ENCODE results near the gene PPFIA1. TPM values are rescaled to one million over a fixed set of nuclear protein-coding genes. Genes with fewer than 3 reads are reported as not detected.

The PPFIA1 gene
- total and polyA plus RNA-seq, 2 of the 8 experiments (the other 6 are each of a cell fraction or from before 2014, with no cell fraction given), result 44.3 to 73.5 TPM

DNA sequence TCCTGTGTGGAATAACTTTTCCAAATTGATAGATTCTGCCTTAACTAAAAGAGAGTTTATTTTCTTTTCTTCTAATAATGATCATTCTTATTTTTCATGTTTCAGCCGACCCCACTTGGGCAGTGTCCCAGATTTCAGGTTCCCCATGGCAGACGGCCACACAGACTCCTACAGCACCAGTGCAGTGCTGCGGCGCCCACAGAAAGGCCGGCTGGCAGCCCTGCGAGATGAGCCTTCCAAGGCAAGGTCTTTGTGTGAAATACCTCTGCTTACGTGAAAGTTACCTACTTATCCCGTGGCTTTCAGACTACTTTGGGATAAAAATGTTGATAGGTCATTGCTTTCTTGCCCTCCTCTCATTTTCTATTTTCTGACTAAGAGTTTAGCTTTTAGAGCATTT, 68.6 kb downstream of the PPFIA1 start:
- Histone ChIP-seq H3K4me3 (ENCODE audit: extremely low read depth in 1 of 4, insufficient read depth in 2 of 4, low read depth in 3 of 4, low read length in 4 of 4) (no peak overlapping the region), H4K91ac (replicated peaks; ENCODE audit: insufficient read length, low read length) (no peak overlapping the region), H2BK20ac (ENCODE audit: low read length) (no peak overlapping the region), H3K9ac (replicated peaks in 1 of 4; ENCODE audit: extremely low read depth in 1 of 4, low read depth in 3 of 4, low read length in 3 of 4) (no peak overlapping the region), H3K27ac (ENCODE audit: low read depth, low read length) (no peak overlapping the region), H3K9me3 (ENCODE audit: insufficient read depth in 2 of 2, low read depth in 1 of 2, low read length in 1 of 2) (no peaks in the 10 kb centered on the region), H3K23ac (ENCODE audit: insufficient read length) (no peak overlapping the region), H2BK15ac (ENCODE audit: low read length) (no peak overlapping the region), H3K14ac (ENCODE audit: insufficient read length) (no peak overlapping the region), H2AFZ (ENCODE audit: low read length) (no peak overlapping the region), H3K4ac (replicated peaks; ENCODE audit: insufficient read length, low read depth, low read length) (no peak overlapping the region), H3K23me2 (ENCODE audit: low read depth, low read length) (no peaks in the 10 kb centered on the region), H2BK120ac (replicated peaks; ENCODE audit: low read depth, low read length) (no peak overlapping the region), H4K5ac (ENCODE audit: insufficient read length, low read depth, low read length) (no peak overlapping the region), H3K79me2 (ENCODE audit: control insufficient read depth in 1 of 2, insufficient read depth in 2 of 2, low read length in 2 of 2) (no peaks in the 10 kb centered on the region), H2BK5ac (ENCODE audit: low read depth, low read length) (no peak overlapping the region), H3K79me1 (ENCODE audit: low read depth, low read length) (no peaks in the 10 kb centered on the region), H2AK5ac (ENCODE audit: low read depth, low read length) (no peak overlapping the region), H3K4me2 (ENCODE audit: insufficient read depth in 1 of 2, low read depth in 2 of 2, low read length in 2 of 2) (no peak overlapping the region), H2BK12ac (ENCODE audit: low read depth, low read length) (no peak overlapping the region), H3K56ac (replicated peaks; ENCODE audit: insufficient read length, low read depth, low read length) (no peak overlapping the region), H3K4me1 (replicated peaks in 1 of 4; ENCODE audit: control insufficient read depth in 3 of 4, insufficient read depth in 4 of 4, low read length in 3 of 4) (no peaks in the 10 kb centered on the region), H3K36me3 (ENCODE audit: control insufficient read depth in 2 of 4, insufficient read depth in 4 of 4, low read length in 3 of 4) (peaks cover 29 to 76% (median 70%) of the 10 kb centered on the region in 4 experiments), H3K27me3 (replicated peaks in 1 of 4; ENCODE audit: control insufficient read depth in 3 of 4, extremely low read depth in 1 of 4, insufficient read depth in 3 of 4, low read length in 3 of 4) (no peaks in the 10 kb centered on the region), H4K8ac (ENCODE audit: extremely low read depth, insufficient read depth, low read length) (no peak overlapping the region), H3K18ac (ENCODE audit: extremely low read depth, low read length) (no peak overlapping the region), H4K20me1 (replicated peaks in 1 of 2; ENCODE audit: control insufficient read depth in 1 of 2, insufficient read depth in 2 of 2, low read length in 2 of 2) (peaks cover 0 to 11% of the 10 kb centered on the region in 2 experiments)
- FAIRE-seq (no peak), DNase-seq (ENCODE audit: low read depth in 1 of 2, low spot score in 2 of 2) (no peak)
- ChIA-PET CTCF (ENCODE audit: partially characterized antibody) (interaction anchor here (0.5 kb wide), 1 partner anchor 62 kb away, joined by 3 read pairs; no protein-coding TSS in a partner anchor), POLR2A (ENCODE audit: partially characterized antibody) (interaction anchor here (2.1 kb wide), 1 partner anchor 16 kb away, joined by 7 read pairs; no protein-coding TSS in a partner anchor)
- 92% methylated on average over 8 of the region's 8 CpGs; no CpG with 5 or more reads in 1 of the 2 experiments for WGBS, 2 experiments (ENCODE audit: extremely low coverage in 1 of 2, insufficient coverage in 1 of 2, insufficient read length in 1 of 2, insufficient replicate concordance in 2 of 2, low coverage in 1 of 2, low lambda C conversion rate in 2 of 2, missing lambda C conversion rate in 1 of 2)
- TF ChIP-seq TAF7 (optimal IDR thresholded peaks at IDR 0.05; ENCODE audit: borderline replicate concordance, low read depth, low read length) (no peak), SIN3A (conservative IDR thresholded peaks at IDR 0.05 in 1 of 2, IDR thresholded peaks at IDR 0.05 in 1 of 2; ENCODE audit: low read depth in 1 of 2, low read length in 2 of 2) (no peak), ASH2L (IDR thresholded peaks at IDR 0.05; ENCODE audit: low read length) (no peak), BACH1 (IDR thresholded peaks at IDR 0.05; ENCODE audit: low read length) (no peak), KDM5A (IDR thresholded peaks at IDR 0.05; ENCODE audit: low read length) (no peak), RNF2 (IDR thresholded peaks at IDR 0.05; ENCODE audit: borderline replicate concordance, low read depth, low read length, missing control alignments, poor library complexity, severe bottlenecking) (no peak), CTBP2 (IDR thresholded peaks at IDR 0.05; ENCODE audit: borderline replicate concordance, insufficient read depth, insufficient read length, low read length) (no peak), ZNF274 (IDR thresholded peaks at IDR 0.05; ENCODE audit: borderline replicate concordance, extremely low read depth, low read length) (no peak), CHD1 (IDR thresholded peaks at IDR 0.05; ENCODE audit: low read depth, low read length) (no peak)
- TF ChIP-seq, protein P1, sequence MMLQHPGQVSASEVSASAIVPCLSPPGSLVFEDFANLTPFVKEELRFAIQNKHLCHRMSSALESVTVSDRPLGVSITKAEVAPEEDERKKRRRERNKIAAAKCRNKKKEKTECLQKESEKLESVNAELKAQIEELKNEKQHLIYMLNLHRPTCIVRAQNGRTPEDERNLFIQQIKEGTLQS (IDR thresholded peaks at IDR 0.05; ENCODE audit: insufficient read depth, low read depth, low read length), result no peak
- TF ChIP-seq, protein P2, sequence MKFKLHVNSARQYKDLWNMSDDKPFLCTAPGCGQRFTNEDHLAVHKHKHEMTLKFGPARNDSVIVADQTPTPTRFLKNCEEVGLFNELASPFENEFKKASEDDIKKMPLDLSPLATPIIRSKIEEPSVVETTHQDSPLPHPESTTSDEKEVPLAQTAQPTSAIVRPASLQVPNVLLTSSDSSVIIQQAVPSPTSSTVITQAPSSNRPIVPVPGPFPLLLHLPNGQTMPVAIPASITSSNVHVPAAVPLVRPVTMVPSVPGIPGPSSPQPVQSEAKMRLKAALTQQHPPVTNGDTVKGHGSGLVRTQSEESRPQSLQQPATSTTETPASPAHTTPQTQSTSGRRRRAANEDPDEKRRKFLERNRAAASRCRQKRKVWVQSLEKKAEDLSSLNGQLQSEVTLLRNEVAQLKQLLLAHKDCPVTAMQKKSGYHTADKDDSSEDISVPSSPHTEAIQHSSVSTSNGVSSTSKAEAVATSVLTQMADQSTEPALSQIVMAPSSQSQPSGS (IDR thresholded peaks at IDR 0.05; ENCODE audit: low read length), result no peak

Data from H1 (cell line).